CD4-positive, alpha-beta memory T cell (primary cell): ENCODE data around the gene NANOGP8. TPM values are rescaled to one million over a fixed set of nuclear protein-coding genes. Genes with fewer than 3 reads are reported as not detected.

Source experiments
- CTCF ChIA-PET: fragments of 350-600 bp; sonication (Branson Sonifier 250); formaldehyde crosslinking; loops from one replicate; lab custom pipeline; 2021; ENCODE audit warnings: inconsistent platforms; ENCODE audit not compliant: partially characterized antibody; lab: Charles Lee
- POLR2A ChIA-PET: fragments of 350-600 bp; sonication (Branson Sonifier 250); formaldehyde crosslinking; loops from one replicate; lab custom pipeline; 2021; ENCODE audit not compliant: partially characterized antibody; lab: Charles Lee
- DNase-seq, 5 donors: peaks; one replicate each; pipeline versions ENCODE4 v3.0.0 to v3.0.0-alpha.2; 2020 to 2022; ENCODE audit warnings: mixed read lengths in 1 of 5
- H3K27ac ChIP-seq: one replicate; pipeline ENCODE4 v1.7.0; 2013; ENCODE audit warnings: low read depth, low read length
- H3K27me3 ChIP-seq: 2 replicates; pipeline ENCODE4 v1.7.0; 2013; ENCODE audit warnings: mild to moderate bottlenecking, low read length, moderate library complexity; ENCODE audit not compliant: insufficient read depth
- H3K36me3 ChIP-seq: 2 replicates; pipeline ENCODE4 v1.7.0; 2013; ENCODE audit warnings: mild to moderate bottlenecking, low read length, moderate library complexity; ENCODE audit not compliant: insufficient read depth
- H3K4me1 ChIP-seq: 2 replicates; pipeline ENCODE4 v1.7.0; 2013; ENCODE audit warnings: mild to moderate bottlenecking, low read length, moderate library complexity; ENCODE audit not compliant: insufficient read depth
- H3K4me3 ChIP-seq, 2 donors: one replicate each; pipeline ENCODE4 v1.7.0; 2013; ENCODE audit warnings: low read length in 2 of 2, mild to moderate bottlenecking in 1 of 2
- H3K9me3 ChIP-seq, 2 donors: one replicate each; pipeline ENCODE4 v1.7.0; 2013; ENCODE audit warnings: low read length in 2 of 2, control low read depth in 1 of 2; ENCODE audit not compliant: control insufficient read depth in 1 of 2
- H3K27ac Mint-ChIP-seq, 7 donors: one replicate each; pipeline ENCODE4 v1.8.0; 2020 to 2021; ENCODE audit warnings: mixed read lengths in 7 of 7, mild to moderate bottlenecking in 6 of 7, inconsistent platforms in 3 of 7, moderate library complexity in 3 of 7
- H3K27me3 Mint-ChIP-seq, 2 donors: one replicate each; pipeline ENCODE4 v1.8.0; 2020 to 2021; ENCODE audit warnings: mixed read lengths in 2 of 2
- H3K36me3 Mint-ChIP-seq, 2 donors: one replicate each; pipeline ENCODE4 v1.8.0; 2020 to 2021; ENCODE audit warnings: mixed read lengths in 2 of 2, inconsistent platforms in 1 of 2, mild to moderate bottlenecking in 1 of 2
- H3K4me1 Mint-ChIP-seq, 4 donors: one replicate each; pipeline ENCODE4 v1.8.0; 2020 to 2021; ENCODE audit warnings: mixed read lengths in 4 of 4, mild to moderate bottlenecking in 1 of 4
- H3K4me3 Mint-ChIP-seq, 8 donors: one replicate each; pipeline ENCODE4 v1.8.0; 2020 to 2021; ENCODE audit warnings: mixed read lengths in 8 of 8, mild to moderate bottlenecking in 7 of 8, moderate library complexity in 6 of 8, inconsistent platforms in 3 of 8
- H3K9me3 Mint-ChIP-seq, 8 donors: one replicate each; pipeline ENCODE4 v1.8.0; 2020 to 2021; ENCODE audit warnings: mixed read lengths in 8 of 8, mild to moderate bottlenecking in 5 of 8, inconsistent platforms in 3 of 8, moderate library complexity in 1 of 8
- intact Hi-C: fragments of 100-400 bp; cut with micrococcal nuclease; formaldehyde crosslinking; loops from one replicate; pipeline ENCODE4 v1.15.1; 2023
- polyA plus RNA-seq, 2 donors: library from polyadenylated mRNA; unstranded; fragments of 300-500 nt; fragmentation: Illumina TruSeq; gene quantifications; one replicate each; pipeline ENCODE4 v1.2.3, GENCODE V29; 2021
- total RNA-seq, 2 experiments: library from RNA; stranded (reverse); gene quantifications; one replicate each; pipeline ENCODE4 v1.2.3, GENCODE V29; 2021

Gene NANOGP8
- total and polyA plus RNA-seq, 4 experiments from 2014 or later = not detected

DNA sequence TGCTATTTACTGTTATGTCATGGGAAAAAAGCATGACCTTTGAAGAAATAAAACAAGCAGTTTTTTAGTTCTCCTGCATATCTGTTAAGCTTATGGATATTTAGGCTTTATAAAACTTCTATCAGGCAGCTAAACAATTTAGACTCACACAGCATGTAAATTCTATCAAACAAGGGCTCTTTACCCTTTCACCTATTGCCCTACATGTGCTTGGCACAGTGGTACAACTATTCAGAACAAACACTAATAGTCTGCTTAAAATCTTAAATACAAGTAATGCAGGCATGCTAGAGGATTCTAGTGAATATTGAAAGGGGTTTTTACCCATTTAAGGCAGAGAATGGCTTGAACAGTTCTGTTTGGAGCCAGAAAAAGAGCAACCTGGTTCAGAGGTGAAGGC lies 23.4 kb upstream of the NANOGP8 start:
- no peaks in the 10 kb centered on the region for H3K9me3 ChIP-seq
- Mint-ChIP-seq H3K9me3 (no peaks in the 10 kb centered on the region), H3K36me3 (no peaks in the 10 kb centered on the region), H3K4me3 (no peak overlapping the region), H3K27ac (no peak overlapping the region), H3K4me1 (no peaks in the 10 kb centered on the region), H3K27me3 (no peaks in the 10 kb centered on the region)
- H3K27me3 ChIP-seq = no peaks in the 10 kb centered on the region
- H3K4me1 ChIP-seq = no peaks in the 10 kb centered on the region
- ChIA-PET POLR2A (no interaction called here), CTCF (no interaction called here)
- H3K36me3 ChIP-seq = no peaks in the 10 kb centered on the region
- DNase-seq = no peak
- intact Hi-C loops = no loop called here
- no peak overlapping the region for H3K4me3 ChIP-seq
- H3K27ac ChIP-seq = no peak overlapping the region

DNA sequence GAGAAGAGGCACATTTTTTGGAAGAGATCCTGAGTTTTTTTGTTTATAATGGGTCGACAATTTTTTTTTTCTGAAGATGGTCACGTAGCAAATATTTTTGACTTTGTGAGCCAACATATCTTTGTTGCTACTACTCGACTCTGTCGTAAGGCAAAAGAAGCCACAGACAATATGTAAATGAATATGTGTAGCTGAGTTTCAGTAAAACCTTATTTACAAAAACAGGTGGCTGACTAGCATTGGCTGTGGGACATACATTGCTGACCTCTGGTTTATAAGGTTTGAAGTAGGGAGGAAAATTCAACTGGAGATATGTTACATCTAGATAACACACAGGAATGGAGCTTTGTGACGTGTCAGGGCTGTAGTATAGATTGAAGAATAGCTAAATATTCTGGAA lies 22.5 kb upstream of the NANOGP8 start:
- ChIA-PET CTCF (no interaction called here), POLR2A (no interaction called here)
- no peaks in the 10 kb centered on the region for H3K9me3 Mint-ChIP-seq
- no peaks in the 10 kb centered on the region for H3K27me3 Mint-ChIP-seq
- Histone ChIP-seq H3K9me3 (no peaks in the 10 kb centered on the region), H3K36me3 (no peaks in the 10 kb centered on the region), H3K4me1 (no peaks in the 10 kb centered on the region), H3K4me3 (no peak overlapping the region), H3K27me3 (no peaks in the 10 kb centered on the region), H3K27ac (no peak overlapping the region)
- H3K4me3 Mint-ChIP-seq = no peak overlapping the region
- H3K36me3 Mint-ChIP-seq = no peaks in the 10 kb centered on the region
- no peak overlapping the region for H3K27ac Mint-ChIP-seq
- no peak for DNase-seq
- intact Hi-C loops = no loop called here
- H3K4me1 Mint-ChIP-seq = no peaks in the 10 kb centered on the region

DNA sequence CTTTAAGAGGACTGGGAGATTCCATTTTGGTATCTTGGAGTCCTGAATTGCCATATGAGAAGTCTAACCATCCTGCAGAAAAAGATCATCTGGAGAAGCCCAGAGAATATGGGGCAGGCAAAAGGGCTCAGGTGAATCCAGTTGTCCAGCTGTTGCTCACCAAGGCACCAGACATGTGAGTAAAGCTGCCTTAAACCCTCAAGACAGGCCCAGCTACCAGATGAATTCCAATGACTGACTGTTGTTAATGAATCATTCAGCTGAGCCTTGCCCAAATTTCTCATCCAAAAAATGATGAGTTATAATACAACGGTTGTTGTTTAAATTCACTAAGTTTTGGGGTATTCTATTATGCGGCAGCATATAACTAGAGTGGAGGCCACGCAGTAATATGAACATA lies 22.0 kb upstream of the NANOGP8 start:
- H3K4me1 Mint-ChIP-seq = no peaks in the 10 kb centered on the region
- no peak for DNase-seq
- H3K9me3 ChIP-seq = no peaks in the 10 kb centered on the region
- intact Hi-C loops = no loop called here
- H3K27me3 ChIP-seq = no peaks in the 10 kb centered on the region
- H3K27me3 Mint-ChIP-seq = no peaks in the 10 kb centered on the region
- no peaks in the 10 kb centered on the region for H3K36me3 ChIP-seq
- ChIA-PET POLR2A (no interaction called here), CTCF (no interaction called here)
- no peaks in the 10 kb centered on the region for H3K4me1 ChIP-seq
- H3K9me3 Mint-ChIP-seq = no peaks in the 10 kb centered on the region
- no peak overlapping the region for H3K4me3 Mint-ChIP-seq
- H3K4me3 ChIP-seq = no peak overlapping the region
- H3K27ac ChIP-seq = no peak overlapping the region
- no peaks in the 10 kb centered on the region for H3K36me3 Mint-ChIP-seq
- no peak overlapping the region for H3K27ac Mint-ChIP-seq

DNA sequence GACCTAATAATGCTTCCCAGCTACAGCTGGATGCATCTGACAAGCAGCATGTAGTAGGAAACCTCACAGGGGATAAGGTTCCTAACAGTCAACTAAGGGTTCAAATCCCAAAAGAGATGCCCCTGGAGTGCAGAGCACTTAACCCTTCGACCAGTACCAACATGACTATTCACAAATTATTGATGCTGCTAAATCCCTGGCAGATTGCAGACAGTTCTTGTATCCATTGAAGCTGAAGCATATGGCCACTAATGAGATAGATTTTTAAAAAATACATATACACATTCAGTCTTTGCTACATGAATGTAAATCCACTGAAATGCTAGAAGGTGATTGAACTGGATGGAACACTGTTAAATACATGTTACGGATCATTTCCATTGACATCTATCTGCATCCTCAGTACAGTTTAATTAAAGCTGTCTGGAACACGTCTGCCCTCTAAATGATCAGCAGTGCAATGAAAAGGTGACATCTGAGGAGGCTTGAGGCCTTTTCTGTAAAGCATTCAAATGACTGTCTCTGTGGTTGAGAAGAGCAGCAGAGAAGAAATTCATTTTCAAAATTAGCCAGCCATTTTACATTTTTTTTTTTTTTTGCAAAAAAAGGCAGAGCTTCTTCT lies 19.5 kb upstream of the NANOGP8 start:
- Mint-ChIP-seq H3K36me3 (no peaks in the 10 kb centered on the region), H3K4me1 (no peaks in the 10 kb centered on the region), H3K9me3 (no peaks in the 10 kb centered on the region), H3K4me3 (no peak overlapping the region), H3K27ac (no peak overlapping the region), H3K27me3 (no peaks in the 10 kb centered on the region)
- H3K9me3 ChIP-seq = no peaks in the 10 kb centered on the region
- ChIA-PET CTCF (no interaction called here), POLR2A (no interaction called here)
- intact Hi-C loops = no loop called here
- no peaks in the 10 kb centered on the region for H3K27me3 ChIP-seq
- H3K36me3 ChIP-seq = no peaks in the 10 kb centered on the region
- no peak overlapping the region for H3K4me3 ChIP-seq
- no peak for DNase-seq
- H3K27ac ChIP-seq = no peak overlapping the region
- H3K4me1 ChIP-seq = no peaks in the 10 kb centered on the region

DNA sequence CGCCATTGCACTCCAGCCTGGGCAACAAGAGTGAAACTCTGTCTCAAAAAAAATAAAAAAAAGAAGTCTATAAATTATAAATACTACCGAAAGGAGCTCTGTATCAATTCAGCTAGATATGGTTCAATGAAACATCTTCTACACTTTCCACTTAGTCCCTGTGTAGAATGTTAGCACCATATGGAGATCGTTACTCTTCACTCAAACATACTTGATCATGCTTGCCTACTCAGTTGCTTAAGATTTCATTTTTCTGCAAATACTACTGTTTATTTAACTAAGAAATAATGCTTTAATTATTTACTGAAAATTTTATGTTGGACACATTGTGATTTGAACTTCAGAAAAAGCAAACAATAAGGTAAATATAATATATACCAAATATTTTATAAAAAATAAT lies 17.1 kb upstream of the NANOGP8 start:
- no peak overlapping the region for H3K4me3 Mint-ChIP-seq
- H3K4me1 ChIP-seq = no peaks in the 10 kb centered on the region
- no peak overlapping the region for H3K4me3 ChIP-seq
- H3K4me1 Mint-ChIP-seq = no peaks in the 10 kb centered on the region
- H3K9me3 Mint-ChIP-seq = no peaks in the 10 kb centered on the region
- ChIA-PET CTCF (no interaction called here), POLR2A (no interaction called here)
- intact Hi-C loops = no loop called here
- H3K27ac Mint-ChIP-seq = no peak overlapping the region
- no peaks in the 10 kb centered on the region for H3K9me3 ChIP-seq
- no peaks in the 10 kb centered on the region for H3K36me3 ChIP-seq
- DNase-seq = no peak
- no peak overlapping the region for H3K27ac ChIP-seq
- H3K27me3 ChIP-seq = no peaks in the 10 kb centered on the region
- H3K27me3 Mint-ChIP-seq = no peaks in the 10 kb centered on the region
- H3K36me3 Mint-ChIP-seq = no peaks in the 10 kb centered on the region

DNA sequence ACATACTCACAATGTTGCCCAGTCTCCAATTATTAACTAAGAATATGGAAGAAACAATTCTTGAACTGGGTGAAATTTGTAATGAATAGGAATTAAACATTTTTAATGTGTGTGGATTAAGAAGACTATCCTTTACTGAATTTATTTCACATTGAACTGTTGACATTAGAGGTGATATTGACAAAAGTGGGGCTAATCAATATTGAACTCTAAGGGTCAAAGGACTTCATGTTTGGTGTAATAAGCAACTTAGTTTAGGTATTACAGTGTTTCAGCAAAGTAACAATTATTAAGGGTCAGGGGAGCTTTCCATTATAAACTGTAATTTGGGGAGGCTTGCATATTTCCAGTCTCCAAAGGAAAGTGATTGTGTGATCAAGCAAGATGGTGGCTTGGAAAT lies 16.2 kb upstream of the NANOGP8 start:
- DNase-seq = no peak

DNA sequence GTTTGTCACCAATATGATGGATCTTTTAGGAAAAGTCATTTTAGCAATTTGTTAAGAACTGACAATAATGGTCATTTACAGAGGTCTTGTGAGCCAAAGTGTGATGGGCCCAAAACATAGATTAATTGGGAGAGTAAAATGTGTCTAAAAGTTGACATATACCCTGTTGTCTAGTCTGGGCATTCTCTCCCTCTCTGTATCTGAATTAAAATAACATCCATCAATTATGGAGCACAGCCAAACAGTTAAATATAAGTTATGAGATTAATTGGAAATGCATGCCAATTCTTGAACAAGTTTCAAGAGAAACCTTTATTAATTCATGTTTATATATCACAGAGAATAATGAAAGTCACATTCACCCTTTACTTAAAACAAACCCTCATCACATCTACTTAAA lies 13.6 kb upstream of the NANOGP8 start:
- H3K27me3 Mint-ChIP-seq = no peaks in the 10 kb centered on the region

More for the DNA sequence above, 16.2 kb upstream of the NANOGP8 start:
- no peaks in the 10 kb centered on the region for H3K36me3 Mint-ChIP-seq
- ChIA-PET POLR2A (no interaction called here), CTCF (no interaction called here)
- Histone ChIP-seq H3K4me3 (no peak overlapping the region), H3K27me3 (no peaks in the 10 kb centered on the region), H3K36me3 (no peaks in the 10 kb centered on the region), H3K4me1 (no peaks in the 10 kb centered on the region), H3K9me3 (no peaks in the 10 kb centered on the region), H3K27ac (no peak overlapping the region)
- no peaks in the 10 kb centered on the region for H3K9me3 Mint-ChIP-seq
- H3K27ac Mint-ChIP-seq = no peak overlapping the region
- H3K4me3 Mint-ChIP-seq = no peak overlapping the region
- intact Hi-C loops = no loop called here
- no peaks in the 10 kb centered on the region for H3K27me3 Mint-ChIP-seq
- H3K4me1 Mint-ChIP-seq = no peaks in the 10 kb centered on the region

DNA sequence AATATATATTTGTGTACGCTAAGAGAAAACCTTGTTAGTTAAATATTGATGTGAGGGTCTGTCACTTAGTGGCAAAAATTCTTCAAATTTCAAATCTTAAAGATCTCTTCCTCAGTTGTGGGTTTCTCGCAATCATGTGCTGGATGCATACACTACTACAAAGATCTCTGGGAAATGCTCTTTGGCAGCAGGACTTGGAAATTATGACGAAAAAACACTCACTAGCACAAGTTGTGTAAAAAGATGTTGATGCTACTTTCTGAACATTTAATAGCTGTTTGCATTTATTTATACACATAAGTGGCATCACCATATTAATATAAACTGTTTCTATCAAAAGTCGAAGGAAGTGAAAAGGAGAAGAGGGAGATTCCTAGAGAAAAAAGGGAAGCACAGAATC lies 10.8 kb upstream of the NANOGP8 start:
- Mint-ChIP-seq H3K9me3 (peaks cover 0 to 6% (median 0%) of the 10 kb centered on the region in 8 donors), H3K36me3 (no peaks in the 10 kb centered on the region), H3K4me3 (no peak overlapping the region), H3K27me3 (peaks cover 0 to 2% of the 10 kb centered on the region in 2 donors), H3K27ac (no peak overlapping the region), H3K4me1 (no peaks in the 10 kb centered on the region)
- H3K9me3 ChIP-seq = no peaks in the 10 kb centered on the region
- no peaks in the 10 kb centered on the region for H3K36me3 ChIP-seq
- no peak overlapping the region for H3K27ac ChIP-seq
- CTCF ChIA-PET = no interaction called here
- no peaks in the 10 kb centered on the region for H3K27me3 ChIP-seq
- POLR2A ChIA-PET = interaction anchor here (0.6 kb wide), 1 partner anchor 1176 kb away, joined by 3 read pairs; no protein-coding TSS in a partner anchor
- H3K4me3 ChIP-seq = no peak overlapping the region
- no peak for DNase-seq
- intact Hi-C loops = no loop called here
- H3K4me1 ChIP-seq = no peaks in the 10 kb centered on the region

More for the DNA sequence above, 13.6 kb upstream of the NANOGP8 start:
- Mint-ChIP-seq H3K9me3 (no peaks in the 10 kb centered on the region), H3K4me3 (no peak overlapping the region), H3K27ac (no peak overlapping the region), H3K36me3 (no peaks in the 10 kb centered on the region), H3K4me1 (no peaks in the 10 kb centered on the region)
- intact Hi-C loops = no loop called here
- H3K9me3 ChIP-seq = no peaks in the 10 kb centered on the region
- no peak overlapping the region for H3K4me3 ChIP-seq
- no peaks in the 10 kb centered on the region for H3K27me3 ChIP-seq
- CTCF ChIA-PET = no interaction called here
- POLR2A ChIA-PET = no interaction called here
- no peaks in the 10 kb centered on the region for H3K4me1 ChIP-seq
- H3K27ac ChIP-seq = no peak overlapping the region
- no peak for DNase-seq
- H3K36me3 ChIP-seq = no peaks in the 10 kb centered on the region
